Chondrocyte (in vitro differentiated cells): ENCODE measurements around the gene NTMT1. TPM values are rescaled to one million over a fixed set of nuclear protein-coding genes. Genes with fewer than 3 reads are reported as not detected.
"Not testable (repeated sequence)": the region's sequence is repeated elsewhere in the genome, so short reads cannot be mapped to it uniquely, and the experiment has no call there.

Source experiments
- DNase-seq: peaks from one replicate; pipeline ENCODE4 v3.0.0; 2021; ENCODE audit warnings: mixed read lengths, low spot score
- H3K27ac Mint-ChIP-seq: one replicate; pipeline ENCODE4 v1.8.0; 2021; ENCODE audit warnings: mild to moderate bottlenecking, moderate library complexity, mixed read lengths; ENCODE audit not compliant: unreplicated experiment
- H3K27me3 Mint-ChIP-seq: 2 replicates; pipeline ENCODE4 v1.8.0; 2021; ENCODE audit warnings: low read depth, mixed read lengths
- H3K36me3 Mint-ChIP-seq: 2 replicates; pipeline ENCODE4 v1.8.0; 2021; ENCODE audit warnings: low read depth, mixed read lengths
- H3K4me1 Mint-ChIP-seq: 2 replicates; pipeline ENCODE4 v1.8.0; 2021; ENCODE audit warnings: low read depth, mild to moderate bottlenecking, mixed read lengths
- H3K4me3 Mint-ChIP-seq: one replicate; pipeline ENCODE4 v1.8.0; 2021; ENCODE audit warnings: mild to moderate bottlenecking, moderate library complexity, mixed read lengths; ENCODE audit not compliant: unreplicated experiment
- H3K9me3 Mint-ChIP-seq: 2 replicates; pipeline ENCODE4 v1.8.0; 2021; ENCODE audit warnings: low read depth, mixed read lengths
- total RNA-seq: library from RNA; stranded (reverse); gene quantifications from 3 replicates; pipeline ENCODE4 v1.2.1, GENCODE V29; 2021
- TF ChIP-seq, protein P1 (sequence below): fragments of 200-600 bp; sonication (generic); IDR thresholded peaks from 2 replicates; pipeline ENCODE4 v1.5.0; 2021; ENCODE audit warnings: antibody characterized with exemption, mild to moderate bottlenecking, moderate library complexity

The NTMT1 gene
- total RNA-seq, 1 donor from 2014 or later: 37.4 TPM

DNA sequence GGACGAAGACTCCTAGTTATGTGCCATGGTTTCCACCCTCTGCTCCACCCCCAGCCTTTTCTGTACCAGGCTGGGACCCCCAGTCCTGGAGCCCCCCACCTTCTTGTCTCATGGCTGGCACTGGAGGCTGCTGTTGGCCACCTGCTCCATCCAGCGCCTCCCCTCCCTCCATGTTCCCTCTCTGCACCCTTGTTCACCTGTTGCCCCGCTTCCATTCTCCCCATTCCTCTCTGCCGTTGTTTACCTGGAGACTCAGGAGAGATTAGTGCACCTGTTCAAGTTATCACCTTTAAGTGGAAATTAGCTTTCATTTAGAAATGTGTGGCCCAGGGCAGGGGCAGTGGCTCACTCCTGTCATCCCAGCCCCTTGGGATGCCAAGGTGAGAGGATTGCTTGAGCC lies 7.2 kb downstream of the NTMT1 start:
- TF ChIP-seq, protein P1, sequence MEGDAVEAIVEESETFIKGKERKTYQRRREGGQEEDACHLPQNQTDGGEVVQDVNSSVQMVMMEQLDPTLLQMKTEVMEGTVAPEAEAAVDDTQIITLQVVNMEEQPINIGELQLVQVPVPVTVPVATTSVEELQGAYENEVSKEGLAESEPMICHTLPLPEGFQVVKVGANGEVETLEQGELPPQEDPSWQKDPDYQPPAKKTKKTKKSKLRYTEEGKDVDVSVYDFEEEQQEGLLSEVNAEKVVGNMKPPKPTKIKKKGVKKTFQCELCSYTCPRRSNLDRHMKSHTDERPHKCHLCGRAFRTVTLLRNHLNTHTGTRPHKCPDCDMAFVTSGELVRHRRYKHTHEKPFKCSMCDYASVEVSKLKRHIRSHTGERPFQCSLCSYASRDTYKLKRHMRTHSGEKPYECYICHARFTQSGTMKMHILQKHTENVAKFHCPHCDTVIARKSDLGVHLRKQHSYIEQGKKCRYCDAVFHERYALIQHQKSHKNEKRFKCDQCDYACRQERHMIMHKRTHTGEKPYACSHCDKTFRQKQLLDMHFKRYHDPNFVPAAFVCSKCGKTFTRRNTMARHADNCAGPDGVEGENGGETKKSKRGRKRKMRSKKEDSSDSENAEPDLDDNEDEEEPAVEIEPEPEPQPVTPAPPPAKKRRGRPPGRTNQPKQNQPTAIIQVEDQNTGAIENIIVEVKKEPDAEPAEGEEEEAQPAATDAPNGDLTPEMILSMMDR: no peak
- no peaks in the 10 kb centered on the region for H3K9me3 Mint-ChIP-seq
- H3K4me3 Mint-ChIP-seq: no peak overlapping the region
- no peak for DNase-seq
- H3K27me3 Mint-ChIP-seq: no peaks in the 10 kb centered on the region
- H3K4me1 Mint-ChIP-seq: peaks cover 38% of the 10 kb centered on the region
- peaks cover 14% of the 10 kb centered on the region for H3K36me3 Mint-ChIP-seq
- H3K27ac Mint-ChIP-seq: no peak overlapping the region

DNA sequence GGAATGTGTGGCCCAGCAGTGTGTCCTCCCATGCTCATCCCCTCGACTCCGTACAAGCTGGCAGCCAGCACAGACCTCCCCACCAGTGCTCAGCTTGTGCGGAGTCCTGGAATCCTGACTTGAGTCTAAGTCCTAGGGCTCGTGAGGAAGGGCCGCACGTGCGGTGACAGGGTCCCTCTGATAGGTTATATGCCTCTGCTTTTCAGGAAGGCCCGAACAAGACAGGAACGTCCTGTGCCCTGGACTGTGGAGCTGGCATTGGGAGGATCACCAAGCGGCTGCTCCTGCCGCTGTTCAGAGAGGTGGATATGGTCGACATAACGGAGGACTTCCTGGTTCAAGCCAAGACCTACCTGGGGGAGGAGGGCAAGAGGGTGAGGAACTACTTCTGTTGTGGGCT lies 7.9 kb downstream of the NTMT1 start:
- TF ChIP-seq, protein P1: no peak
- DNase-seq: no peak
- no peak overlapping the region for H3K27ac Mint-ChIP-seq
- no peaks in the 10 kb centered on the region for H3K9me3 Mint-ChIP-seq
- peaks cover 17% of the 10 kb centered on the region for H3K36me3 Mint-ChIP-seq
- H3K4me1 Mint-ChIP-seq: peaks cover 34% of the 10 kb centered on the region
- no peaks in the 10 kb centered on the region for H3K27me3 Mint-ChIP-seq
- no peak overlapping the region for H3K4me3 Mint-ChIP-seq

DNA sequence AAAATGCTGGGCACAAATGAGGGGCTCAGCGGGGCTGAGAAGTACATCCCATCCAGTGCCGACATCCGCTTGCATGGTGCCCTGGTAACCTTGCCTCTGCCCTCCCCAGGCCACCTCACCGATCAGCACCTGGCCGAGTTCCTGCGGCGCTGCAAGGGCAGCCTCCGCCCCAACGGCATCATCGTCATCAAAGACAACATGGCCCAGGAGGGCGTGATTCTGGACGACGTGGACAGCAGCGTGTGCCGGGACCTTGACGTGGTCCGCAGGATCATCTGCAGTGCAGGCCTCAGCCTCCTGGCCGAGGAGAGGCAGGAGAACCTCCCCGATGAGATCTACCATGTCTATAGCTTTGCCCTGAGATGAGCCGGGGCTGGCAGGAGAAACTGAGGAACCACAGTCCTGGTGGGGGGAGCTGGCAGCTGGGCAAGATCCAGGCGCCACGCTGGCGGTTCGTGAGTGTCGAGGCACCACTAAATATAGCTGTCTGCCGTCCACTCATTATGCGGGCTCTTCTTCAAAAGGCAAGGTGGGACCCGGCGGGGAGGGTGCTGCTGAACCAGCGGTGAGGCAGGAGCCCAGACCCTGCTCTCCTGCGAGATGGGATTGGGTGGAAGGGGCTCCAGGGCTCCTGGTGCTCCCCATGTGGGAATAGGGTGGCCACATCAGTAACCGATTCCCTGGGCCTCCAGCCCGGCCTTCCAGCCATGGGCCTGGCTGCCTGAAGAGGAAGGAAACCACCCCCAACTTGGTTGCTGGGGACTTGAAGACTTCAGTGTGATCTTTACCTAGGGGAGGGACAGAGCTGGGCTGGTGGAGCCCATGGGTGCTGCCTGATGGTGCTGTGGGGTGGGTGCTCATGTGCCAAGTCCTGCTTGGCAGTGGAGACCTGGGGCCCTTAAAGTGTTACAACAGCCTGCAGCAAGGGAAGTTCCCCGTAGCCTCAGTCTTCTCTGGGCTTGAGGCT lies 9.4 kb downstream of the NTMT1 start:
- Mint-ChIP-seq H3K27me3 (no peaks in the 10 kb centered on the region), H3K4me1 (peaks cover 26% of the 10 kb centered on the region), H3K36me3 (peaks cover 17% of the 10 kb centered on the region), H3K9me3 (no peaks in the 10 kb centered on the region), H3K27ac (no peak overlapping the region), H3K4me3 (no peak overlapping the region)
- TF ChIP-seq, protein P1: no peak
- DNase-seq: no peak

DNA sequence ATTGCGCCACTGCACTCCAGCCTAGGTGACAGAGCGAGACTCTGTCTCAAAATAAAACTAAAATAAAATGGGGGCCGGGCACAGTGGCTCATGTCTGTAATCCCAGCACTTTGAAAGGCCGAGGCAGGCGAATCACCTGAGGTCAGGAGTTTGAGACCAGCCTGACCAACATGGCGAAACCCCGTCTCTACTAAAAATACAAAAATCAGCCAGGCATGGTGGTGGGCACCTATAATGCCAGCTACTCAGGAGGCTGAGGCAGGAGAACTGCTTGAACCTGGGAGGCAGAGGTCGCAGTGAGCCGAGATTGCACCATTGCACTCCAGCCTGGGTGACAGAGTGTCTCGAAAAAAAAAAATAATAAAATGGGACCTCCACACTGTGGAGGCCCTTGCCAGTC lies 10.4 kb downstream of the NTMT1 start:
- Mint-ChIP-seq H3K4me1 (peaks cover 26% of the 10 kb centered on the region), H3K36me3 (peaks cover 17% of the 10 kb centered on the region)
- not testable (repeated sequence) for H3K4me3 Mint-ChIP-seq, H3K27me3 Mint-ChIP-seq, DNase-seq, H3K27ac Mint-ChIP-seq, H3K9me3 Mint-ChIP-seq

DNA sequence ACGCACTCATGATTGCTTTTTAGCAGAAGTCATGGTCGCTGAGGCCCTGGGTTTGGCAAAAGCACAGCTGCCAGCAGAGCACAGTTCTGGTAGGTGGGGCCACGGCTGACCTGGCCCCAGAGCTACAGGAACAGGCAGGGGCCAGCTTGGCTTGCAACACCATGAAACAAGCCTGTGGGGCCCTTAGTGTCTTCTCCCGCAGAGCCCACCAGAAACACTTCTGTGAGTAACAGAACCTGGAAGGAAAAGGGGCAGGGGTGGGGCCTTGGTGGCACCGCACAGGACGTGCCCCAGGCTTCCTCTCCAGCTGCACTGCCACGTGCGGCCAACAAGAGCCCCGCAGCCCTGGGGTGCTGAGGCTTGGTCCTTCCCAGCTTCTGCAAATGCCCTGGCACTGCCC lies 11.1 kb downstream of the NTMT1 start:
- Mint-ChIP-seq H3K4me3 (no peak overlapping the region), H3K4me1 (peaks cover 21% of the 10 kb centered on the region)
- TF ChIP-seq, protein P1: no peak

More for the DNA sequence above, 11.1 kb downstream of the NTMT1 start:
- no peaks in the 10 kb centered on the region for H3K27me3 Mint-ChIP-seq
- no peak for DNase-seq
- H3K9me3 Mint-ChIP-seq: no peaks in the 10 kb centered on the region
- H3K27ac Mint-ChIP-seq: no peak overlapping the region
- H3K36me3 Mint-ChIP-seq: peaks cover 17% of the 10 kb centered on the region
